GM23338 (cell line): ENCODE measurements around the gene FN3K.

Experiments
- CREB1 ChIP-seq: fragments of 250-450 bp; sonication (Bioruptor Pico); IDR thresholded peaks from 2 replicates; pipeline ENCODE4 v1.5.0; 2020; ENCODE audit warnings: low read depth, mild to moderate bottlenecking, moderate library complexity
- EZH2 ChIP-seq: fragments of 200-600 bp; sonication (generic); IDR thresholded peaks from one replicate; pipeline ENCODE4 v1.8.0; 2017; ENCODE audit warnings: antibody characterized with exemption, mild to moderate bottlenecking, low read depth; ENCODE audit not compliant: unreplicated experiment
- EZH2phosphoT487 ChIP-seq: fragments of 200-600 bp; sonication (generic); IDR thresholded peaks from one replicate; pipeline ENCODE4 v1.8.1; 2018; ENCODE audit warnings: antibody characterized with exemption; ENCODE audit not compliant: unreplicated experiment
- TF ChIP-seq, protein P1 (sequence below), 2 experiments: fragments of 200-600 bp in 1 of 2; sonication (generic) in 1 of 2; conservative IDR thresholded peaks; 2 replicates each; pipeline versions ENCODE4 v1.5.1 to v1.6.1; 2016 to 2017; ENCODE audit warnings: antibody characterized with exemption in 2 of 2, low read depth in 2 of 2, mild to moderate bottlenecking in 2 of 2, moderate library complexity in 1 of 2
- TF ChIP-seq, protein P2 (sequence below): IDR thresholded peaks from one replicate; pipeline ENCODE4 v1.6.1; 2018; ENCODE audit warnings: antibody characterized with exemption; ENCODE audit not compliant: unreplicated experiment

DNA sequence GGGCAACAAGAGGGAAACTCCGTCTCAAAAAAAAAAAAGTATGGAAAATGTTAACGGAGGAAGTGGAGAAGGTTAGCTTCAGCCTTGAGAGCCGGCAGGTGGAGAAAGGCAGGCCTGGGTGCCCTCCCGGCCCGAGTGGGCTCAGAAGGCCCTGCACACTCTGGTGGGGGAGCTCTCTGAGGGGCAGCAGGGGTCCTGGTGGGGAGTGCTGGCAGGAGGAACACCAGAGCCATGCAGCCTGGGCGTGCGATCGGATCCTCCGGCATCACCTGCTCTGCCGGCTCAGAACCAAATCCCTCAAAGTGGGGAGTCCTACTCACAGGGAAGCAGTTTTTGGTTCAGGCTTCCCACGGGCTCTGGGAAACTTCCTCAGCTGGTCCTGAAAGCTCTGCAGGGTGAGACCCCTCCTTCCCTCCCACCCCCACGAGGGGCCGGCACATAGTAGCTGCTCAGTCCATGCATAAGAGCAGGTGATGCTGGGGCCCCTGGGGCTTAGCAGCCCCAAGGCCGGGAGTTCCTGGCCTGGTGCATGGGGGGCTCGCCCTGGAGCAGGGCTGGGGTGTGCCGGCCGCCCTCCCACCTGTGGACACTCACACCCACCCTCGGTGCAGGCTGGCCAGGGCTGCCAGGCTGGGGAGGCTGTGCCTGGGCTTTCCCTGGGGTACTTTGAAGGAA lies 1.2 kb downstream of the FN3K start:
- no peak for TF ChIP-seq EZH2
- TF ChIP-seq, protein P1, sequence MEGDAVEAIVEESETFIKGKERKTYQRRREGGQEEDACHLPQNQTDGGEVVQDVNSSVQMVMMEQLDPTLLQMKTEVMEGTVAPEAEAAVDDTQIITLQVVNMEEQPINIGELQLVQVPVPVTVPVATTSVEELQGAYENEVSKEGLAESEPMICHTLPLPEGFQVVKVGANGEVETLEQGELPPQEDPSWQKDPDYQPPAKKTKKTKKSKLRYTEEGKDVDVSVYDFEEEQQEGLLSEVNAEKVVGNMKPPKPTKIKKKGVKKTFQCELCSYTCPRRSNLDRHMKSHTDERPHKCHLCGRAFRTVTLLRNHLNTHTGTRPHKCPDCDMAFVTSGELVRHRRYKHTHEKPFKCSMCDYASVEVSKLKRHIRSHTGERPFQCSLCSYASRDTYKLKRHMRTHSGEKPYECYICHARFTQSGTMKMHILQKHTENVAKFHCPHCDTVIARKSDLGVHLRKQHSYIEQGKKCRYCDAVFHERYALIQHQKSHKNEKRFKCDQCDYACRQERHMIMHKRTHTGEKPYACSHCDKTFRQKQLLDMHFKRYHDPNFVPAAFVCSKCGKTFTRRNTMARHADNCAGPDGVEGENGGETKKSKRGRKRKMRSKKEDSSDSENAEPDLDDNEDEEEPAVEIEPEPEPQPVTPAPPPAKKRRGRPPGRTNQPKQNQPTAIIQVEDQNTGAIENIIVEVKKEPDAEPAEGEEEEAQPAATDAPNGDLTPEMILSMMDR (conservative IDR thresholded peaks at IDR 0.05; ENCODE audit: low read depth in 2 of 2), result no peak
- no peak for TF ChIP-seq EZH2phosphoT487
- TF ChIP-seq CREB1, result no peak
- TF ChIP-seq, protein P2, sequence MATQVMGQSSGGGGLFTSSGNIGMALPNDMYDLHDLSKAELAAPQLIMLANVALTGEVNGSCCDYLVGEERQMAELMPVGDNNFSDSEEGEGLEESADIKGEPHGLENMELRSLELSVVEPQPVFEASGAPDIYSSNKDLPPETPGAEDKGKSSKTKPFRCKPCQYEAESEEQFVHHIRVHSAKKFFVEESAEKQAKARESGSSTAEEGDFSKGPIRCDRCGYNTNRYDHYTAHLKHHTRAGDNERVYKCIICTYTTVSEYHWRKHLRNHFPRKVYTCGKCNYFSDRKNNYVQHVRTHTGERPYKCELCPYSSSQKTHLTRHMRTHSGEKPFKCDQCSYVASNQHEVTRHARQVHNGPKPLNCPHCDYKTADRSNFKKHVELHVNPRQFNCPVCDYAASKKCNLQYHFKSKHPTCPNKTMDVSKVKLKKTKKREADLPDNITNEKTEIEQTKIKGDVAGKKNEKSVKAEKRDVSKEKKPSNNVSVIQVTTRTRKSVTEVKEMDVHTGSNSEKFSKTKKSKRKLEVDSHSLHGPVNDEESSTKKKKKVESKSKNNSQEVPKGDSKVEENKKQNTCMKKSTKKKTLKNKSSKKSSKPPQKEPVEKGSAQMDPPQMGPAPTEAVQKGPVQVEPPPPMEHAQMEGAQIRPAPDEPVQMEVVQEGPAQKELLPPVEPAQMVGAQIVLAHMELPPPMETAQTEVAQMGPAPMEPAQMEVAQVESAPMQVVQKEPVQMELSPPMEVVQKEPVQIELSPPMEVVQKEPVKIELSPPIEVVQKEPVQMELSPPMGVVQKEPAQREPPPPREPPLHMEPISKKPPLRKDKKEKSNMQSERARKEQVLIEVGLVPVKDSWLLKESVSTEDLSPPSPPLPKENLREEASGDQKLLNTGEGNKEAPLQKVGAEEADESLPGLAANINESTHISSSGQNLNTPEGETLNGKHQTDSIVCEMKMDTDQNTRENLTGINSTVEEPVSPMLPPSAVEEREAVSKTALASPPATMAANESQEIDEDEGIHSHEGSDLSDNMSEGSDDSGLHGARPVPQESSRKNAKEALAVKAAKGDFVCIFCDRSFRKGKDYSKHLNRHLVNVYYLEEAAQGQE, result no peak
